Adrenal gland (tissue), 5 donors: ENCODE data around the gene PLEKHA7.

Experiments used
- CTCF ChIP-seq, 6 experiments: fragments of 450-650 bp in 4 of 6; fragments of 200-600 bp in 2 of 6; sonication (generic) in 1 of 6; IDR thresholded peaks; 1 replicate in 5 of 6; 2 replicates in 1 of 6; pipeline versions ENCODE4 v1.5.1 to v1.8.0; 2016 to 2021; ENCODE audit warnings: antibody characterized with exemption in 6 of 6, mild to moderate bottlenecking in 2 of 6, moderate library complexity in 1 of 6
- POLR2A ChIP-seq, 2 donors: fragments of 450-650 bp; IDR thresholded peaks; one replicate each; pipeline ENCODE4 v1.6.1; 2017; ENCODE audit warnings: antibody characterized with exemption in 2 of 2, mild to moderate bottlenecking in 2 of 2, moderate library complexity in 1 of 2
- donor health status: DM: no; HTN: no; CAD: no.

DNA sequence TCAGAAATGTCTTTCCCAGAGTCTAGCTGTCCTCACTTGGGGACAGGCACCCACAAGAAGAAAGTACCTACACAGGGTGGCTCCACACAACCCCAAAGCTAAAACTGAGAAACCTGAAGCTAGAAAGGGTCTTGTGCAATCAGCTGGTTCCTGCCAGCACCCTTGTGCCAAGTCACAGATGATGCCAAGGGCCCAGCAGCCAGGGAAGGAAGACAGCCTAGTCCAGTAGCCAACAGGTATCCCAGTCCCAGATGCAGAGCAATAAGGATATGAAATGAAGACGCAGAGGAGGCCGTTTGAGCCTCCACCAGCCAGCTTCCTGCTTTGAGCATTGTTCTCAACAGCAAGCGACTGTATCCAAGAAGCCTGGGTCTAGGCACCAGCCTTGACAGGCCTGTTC lies 6.1 kb downstream of the PLEKHA7 start:
- TF ChIP-seq POLR2A (IDR thresholded peaks at IDR 0.05) (no peak), CTCF (IDR thresholded peaks at IDR 0.05) (no peak)
